ENCODE data around the gene MAPK9.

DNA sequence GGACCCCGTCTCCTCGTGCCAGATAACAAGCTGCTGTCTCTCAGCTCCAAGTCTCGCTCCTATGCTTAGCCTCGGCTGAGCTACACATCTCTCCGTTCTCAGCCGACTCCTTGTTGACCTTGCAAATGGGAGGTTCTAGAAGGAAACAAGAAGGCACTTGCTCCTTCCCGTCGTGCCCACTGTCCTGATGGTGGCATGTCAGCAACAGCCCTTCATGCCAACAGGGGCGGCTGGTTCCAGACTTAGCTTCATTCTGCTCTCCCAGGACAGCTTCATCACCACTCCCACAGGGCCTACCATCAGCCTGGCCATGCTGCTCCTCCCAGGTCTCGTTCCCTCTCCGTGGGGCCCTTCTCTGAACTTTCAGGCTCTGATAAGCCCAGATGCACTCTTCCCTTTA, 69.8 kb downstream of the MAPK9 start:
- TF ChIP-seq POLR2A (IDR thresholded peaks at IDR 0.05; ENCODE audit: low read length) = no peak
- TF ChIP-seq GATA1 (IDR thresholded peaks at IDR 0.05; ENCODE audit: low read depth, low read length) = no peak

Measured in erythroblast (primary cell).